ENCODE data around the gene EXOG.

The EXOG gene

DNA sequence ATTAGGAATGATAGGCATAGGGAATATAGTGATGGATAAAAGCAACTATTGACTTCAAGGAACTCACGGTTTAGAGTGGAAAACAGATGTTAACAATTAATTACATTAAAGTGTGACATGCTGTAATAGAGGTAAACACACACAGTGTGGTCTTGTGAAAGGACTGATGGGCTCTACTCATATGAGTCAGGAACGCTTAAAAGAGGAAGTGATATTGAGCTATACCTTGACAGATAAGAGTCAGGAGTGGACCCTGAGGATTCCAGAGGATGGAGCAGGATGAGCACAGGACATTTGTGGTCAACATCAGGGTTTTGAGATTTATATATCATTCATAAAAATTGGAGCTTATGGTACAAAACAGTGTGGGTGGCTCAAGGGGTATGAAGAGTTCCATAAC, 11.0 kb downstream of the EXOG start:
- TF ChIP-seq, protein P1, sequence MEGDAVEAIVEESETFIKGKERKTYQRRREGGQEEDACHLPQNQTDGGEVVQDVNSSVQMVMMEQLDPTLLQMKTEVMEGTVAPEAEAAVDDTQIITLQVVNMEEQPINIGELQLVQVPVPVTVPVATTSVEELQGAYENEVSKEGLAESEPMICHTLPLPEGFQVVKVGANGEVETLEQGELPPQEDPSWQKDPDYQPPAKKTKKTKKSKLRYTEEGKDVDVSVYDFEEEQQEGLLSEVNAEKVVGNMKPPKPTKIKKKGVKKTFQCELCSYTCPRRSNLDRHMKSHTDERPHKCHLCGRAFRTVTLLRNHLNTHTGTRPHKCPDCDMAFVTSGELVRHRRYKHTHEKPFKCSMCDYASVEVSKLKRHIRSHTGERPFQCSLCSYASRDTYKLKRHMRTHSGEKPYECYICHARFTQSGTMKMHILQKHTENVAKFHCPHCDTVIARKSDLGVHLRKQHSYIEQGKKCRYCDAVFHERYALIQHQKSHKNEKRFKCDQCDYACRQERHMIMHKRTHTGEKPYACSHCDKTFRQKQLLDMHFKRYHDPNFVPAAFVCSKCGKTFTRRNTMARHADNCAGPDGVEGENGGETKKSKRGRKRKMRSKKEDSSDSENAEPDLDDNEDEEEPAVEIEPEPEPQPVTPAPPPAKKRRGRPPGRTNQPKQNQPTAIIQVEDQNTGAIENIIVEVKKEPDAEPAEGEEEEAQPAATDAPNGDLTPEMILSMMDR (IDR thresholded peaks at IDR 0.05; ENCODE audit: low read length): no peak
- no peak for TF ChIP-seq EZH2 (IDR thresholded peaks at IDR 0.05; ENCODE audit: borderline replicate concordance, low read length)
- no peak overlapping the region for H3K4me2 ChIP-seq (ENCODE audit: low read length)
- peaks cover 71% of the 10 kb centered on the region; the same call in 1 of the 2 replicates for H3K36me3 ChIP-seq (ENCODE audit: insufficient read depth, low read length)
- H3K4me1 ChIP-seq (ENCODE audit: insufficient read depth, low read length, severe bottlenecking): no peaks in the 10 kb centered on the region
- no peaks in the 10 kb centered on the region for H3K9me2 ChIP-seq (ENCODE audit: low read depth, low read length)
- H3K9me3 ChIP-seq (ENCODE audit: low read length): no peaks in the 10 kb centered on the region
- H3K27ac ChIP-seq (ENCODE audit: low read depth, low read length, poor library complexity, severe bottlenecking): no peak overlapping the region
- H4K20me1 ChIP-seq (ENCODE audit: insufficient read depth, low read length): no peaks in the 10 kb centered on the region
- H3K79me2 ChIP-seq (ENCODE audit: insufficient read depth, low read length): no peaks in the 10 kb centered on the region
- H2AFZ ChIP-seq (ENCODE audit: low read length): no peak overlapping the region
- H3F3A ChIP-seq (ENCODE audit: insufficient read depth, low read length): no peaks in the 10 kb centered on the region
- H3K9ac ChIP-seq (ENCODE audit: low read length): no peak overlapping the region
- no peak overlapping the region for H3K4me3 ChIP-seq (ENCODE audit: low read depth, low read length, poor library complexity, severe bottlenecking)
- H3K27me3 ChIP-seq (ENCODE audit: insufficient read depth, low read length): no peaks in the 10 kb centered on the region

DNA sequence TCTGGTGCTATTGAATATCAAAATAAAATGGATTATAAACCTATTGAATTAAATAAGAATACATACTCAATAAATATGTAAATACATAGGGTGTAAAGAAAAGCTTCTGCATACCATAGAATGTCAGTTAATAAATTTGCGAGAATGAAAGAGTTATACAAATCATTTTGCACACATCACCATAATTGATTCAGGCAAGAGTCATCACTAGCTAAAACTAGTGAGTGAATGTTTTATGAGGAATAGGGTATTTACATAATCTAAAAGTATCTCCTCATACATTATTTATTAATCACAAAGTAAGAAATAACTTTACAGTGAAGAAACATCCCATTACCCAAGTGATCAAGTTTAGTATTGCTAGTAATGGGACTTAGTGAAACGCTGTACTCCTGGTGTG, 13.6 kb downstream of the EXOG start:
- Histone ChIP-seq H3K79me2 (ENCODE audit: insufficient read depth, low read length) (no peaks in the 10 kb centered on the region), H3K36me3 (ENCODE audit: insufficient read depth, low read length) (peaks cover 55% of the 10 kb centered on the region; the same call in 1 of the 2 replicates), H3K4me1 (ENCODE audit: insufficient read depth, low read length, severe bottlenecking) (no peaks in the 10 kb centered on the region), H3K9ac (ENCODE audit: low read length) (no peak overlapping the region), H3K4me3 (ENCODE audit: low read depth, low read length, poor library complexity, severe bottlenecking) (no peak overlapping the region), H3K9me3 (ENCODE audit: low read length) (no peaks in the 10 kb centered on the region), H3K9me2 (ENCODE audit: low read depth, low read length) (no peaks in the 10 kb centered on the region), H3K27ac (ENCODE audit: low read depth, low read length, poor library complexity, severe bottlenecking) (no peak overlapping the region), H2AFZ (ENCODE audit: low read length) (no peak overlapping the region), H3K27me3 (ENCODE audit: insufficient read depth, low read length) (no peaks in the 10 kb centered on the region), H3F3A (ENCODE audit: insufficient read depth, low read length) (no peaks in the 10 kb centered on the region), H3K4me2 (ENCODE audit: low read length) (no peak overlapping the region), H4K20me1 (ENCODE audit: insufficient read depth, low read length) (no peaks in the 10 kb centered on the region)
- TF ChIP-seq, protein P1 (IDR thresholded peaks at IDR 0.05; ENCODE audit: low read length): no peak
- TF ChIP-seq EZH2 (IDR thresholded peaks at IDR 0.05; ENCODE audit: borderline replicate concordance, low read length): no peak

DNA sequence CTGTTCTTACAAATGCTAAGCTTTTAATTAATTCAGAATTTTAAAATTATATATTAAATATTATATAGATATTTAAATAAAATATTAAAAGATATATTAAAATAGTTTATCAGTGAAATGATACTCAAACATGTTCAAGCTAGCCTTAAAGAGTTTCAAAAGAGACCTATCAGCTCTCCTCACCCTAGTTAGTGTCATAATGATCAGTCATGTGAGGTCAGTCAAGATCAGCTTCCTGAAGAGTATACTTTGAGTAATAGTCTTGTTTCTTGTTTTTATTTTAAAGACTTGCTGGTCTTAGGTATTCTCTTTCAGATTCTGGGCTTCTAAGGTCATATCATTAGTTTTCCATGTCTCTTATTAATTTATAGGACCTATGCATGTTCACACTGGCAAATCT, 14.5 kb downstream of the EXOG start:
- Histone ChIP-seq H3K79me2 (ENCODE audit: insufficient read depth, low read length) (no peaks in the 10 kb centered on the region), H3F3A (ENCODE audit: insufficient read depth, low read length) (no peaks in the 10 kb centered on the region), H3K4me1 (ENCODE audit: insufficient read depth, low read length, severe bottlenecking) (no peaks in the 10 kb centered on the region), H3K9me3 (ENCODE audit: low read length) (no peaks in the 10 kb centered on the region), H2AFZ (ENCODE audit: low read length) (no peak overlapping the region), H3K36me3 (ENCODE audit: insufficient read depth, low read length) (peaks cover 47% of the 10 kb centered on the region; the same call in 1 of the 2 replicates), H3K9ac (ENCODE audit: low read length) (no peak overlapping the region), H3K4me2 (ENCODE audit: low read length) (no peak overlapping the region), H3K9me2 (ENCODE audit: low read depth, low read length) (no peaks in the 10 kb centered on the region), H3K27ac (ENCODE audit: low read depth, low read length, poor library complexity, severe bottlenecking) (no peak overlapping the region), H3K4me3 (ENCODE audit: low read depth, low read length, poor library complexity, severe bottlenecking) (no peak overlapping the region), H4K20me1 (ENCODE audit: insufficient read depth, low read length) (no peaks in the 10 kb centered on the region), H3K27me3 (ENCODE audit: insufficient read depth, low read length) (no peaks in the 10 kb centered on the region)
- no peak for TF ChIP-seq EZH2 (IDR thresholded peaks at IDR 0.05; ENCODE audit: borderline replicate concordance, low read length)
- TF ChIP-seq, protein P1 (IDR thresholded peaks at IDR 0.05; ENCODE audit: low read length): no peak

All from OCI-LY1 (cell line).